Measurements from ENCODE around the gene PNMA6A. TPM values are rescaled to one million over a fixed set of nuclear protein-coding genes. Genes with fewer than 3 reads are reported as not detected.
A peak's percentile ranks its signal among the peaks of the same experiment; 100 is the strongest.
"Not testable (repeated sequence)": the region's sequence is repeated elsewhere in the genome, so short reads cannot be mapped to it uniquely, and the experiment has no call there.

PNMA6A gene
- 1.6 and 3.4 TPM in 2 replicates for total RNA-seq (2014; rRNA removed; shearing (Covaris generic))

DNA sequence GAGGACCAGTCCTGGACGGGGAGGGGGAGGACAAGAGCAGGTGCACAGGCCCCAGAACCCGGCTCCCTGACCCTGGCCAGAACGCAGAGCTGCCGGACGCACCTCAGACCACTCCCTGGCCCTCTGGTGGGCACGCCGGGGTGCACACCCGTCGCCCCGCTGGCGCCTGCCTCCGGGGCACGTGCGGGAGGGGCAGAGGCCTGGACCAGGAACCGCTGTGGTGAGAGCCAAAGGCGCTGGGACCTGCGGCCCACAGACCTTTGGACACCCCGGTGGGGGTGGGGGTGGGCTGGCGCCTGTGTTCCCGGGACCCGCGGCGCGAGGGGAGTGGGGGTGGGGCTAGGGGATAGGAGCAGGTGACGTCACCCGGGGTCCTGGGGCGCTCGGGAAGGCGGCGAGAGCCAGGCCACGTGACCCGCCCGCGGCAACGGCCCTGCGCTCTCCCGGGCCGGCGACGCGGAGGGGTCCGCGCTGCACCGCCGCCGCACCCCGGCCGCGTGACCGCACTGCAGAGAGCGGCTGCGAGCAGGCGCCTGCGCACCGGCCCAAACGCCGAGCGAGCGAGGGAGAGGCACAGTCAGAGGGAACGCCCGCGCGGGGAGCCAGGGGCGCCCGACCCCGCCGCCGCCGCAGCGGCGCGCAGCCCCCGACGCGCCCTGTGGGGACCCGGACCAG, at the start of gene PNMA6A:
Gene PNMA6A (plus strand): TSS at position 546 of the 675 bp plus-strand sequence. CDS start 609 bp downstream, outside the sequence.
- DNase-seq (ENCODE audit: low read depth): not testable (repeated sequence)

- DNase-seq (ENCODE audit: low read depth): not testable (repeated sequence)
Measured at GRCh38 chrX:153026501-153026900, 45.8 kb upstream of the PNMA6A start.

GRCh38 chrX:153028487-153028886, 43.8 kb upstream of the PNMA6A start:
- not testable (repeated sequence) for DNase-seq (ENCODE audit: low read depth)

GRCh38 chrX:153029162-153029561, 43.1 kb upstream of the PNMA6A start:
- no peak for DNase-seq (ENCODE audit: low read depth)

GRCh38 chrX:153029875-153030274, 42.4 kb upstream of the PNMA6A start:
- DNase-seq (ENCODE audit: low read depth): peak; percentile 3

DNA sequence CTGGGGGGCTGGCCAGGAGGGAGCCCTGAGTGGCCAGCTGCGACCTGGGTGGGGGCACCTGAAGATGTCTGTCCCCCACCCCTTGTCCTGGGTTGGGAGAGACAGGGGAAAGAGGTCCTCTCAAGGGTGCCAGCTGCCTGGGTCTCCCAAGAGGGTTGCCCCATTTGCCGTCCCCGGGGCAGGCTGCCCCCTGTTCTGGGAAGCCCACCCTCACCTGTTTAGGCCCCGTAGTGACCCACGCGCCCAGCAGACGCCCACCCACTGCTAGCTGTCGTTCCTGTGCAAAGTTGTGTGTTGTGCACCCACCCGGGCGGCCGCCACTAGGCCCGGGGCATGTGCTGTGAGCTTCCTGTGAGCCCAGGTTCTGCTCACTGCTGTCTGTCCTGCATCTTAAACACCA, 41.5 kb upstream of the PNMA6A start:
- DNase-seq (ENCODE audit: low read depth): no peak

DNA sequence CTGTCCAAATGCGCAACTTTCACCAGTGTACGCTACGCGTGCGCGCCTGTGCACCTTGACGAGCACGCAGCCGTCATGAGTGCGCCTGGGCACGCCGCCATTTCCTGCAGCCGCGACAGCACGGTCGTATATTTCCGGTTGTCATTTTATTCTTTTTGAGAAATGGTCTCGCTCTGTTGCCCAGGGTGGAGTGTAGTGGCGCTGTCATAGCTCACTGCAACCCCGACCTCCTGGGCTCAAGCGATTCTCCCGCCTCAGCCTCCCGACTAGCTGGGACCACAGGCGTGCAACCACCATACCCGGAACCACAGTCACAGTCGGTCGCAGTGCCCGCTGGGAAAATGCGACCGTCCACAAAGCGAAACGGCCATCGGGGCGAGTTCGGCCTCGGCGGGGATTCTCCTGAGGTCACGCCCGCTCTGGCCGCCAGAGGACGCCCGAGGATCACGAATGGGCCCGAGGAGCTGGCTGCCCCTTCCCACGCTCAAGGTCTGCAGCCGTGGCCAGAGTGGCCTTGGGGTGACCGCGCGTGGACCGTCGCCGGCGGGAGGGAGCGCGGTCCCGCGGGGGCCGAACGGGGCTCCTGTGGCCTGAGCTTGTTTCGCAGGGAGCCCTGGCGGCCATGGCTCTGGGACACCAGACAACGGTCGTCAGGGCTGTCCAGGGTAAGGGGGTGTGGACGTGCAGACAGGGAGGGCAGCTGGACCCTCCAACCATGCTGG, 39.7 kb upstream of the PNMA6A start:
- DNase-seq (ENCODE audit: low read depth): peak; percentile 55

GRCh38 chrX:153049093-153049492, 23.2 kb upstream of the PNMA6A start:
- DNase-seq (ENCODE audit: low read depth): no peak

DNA sequence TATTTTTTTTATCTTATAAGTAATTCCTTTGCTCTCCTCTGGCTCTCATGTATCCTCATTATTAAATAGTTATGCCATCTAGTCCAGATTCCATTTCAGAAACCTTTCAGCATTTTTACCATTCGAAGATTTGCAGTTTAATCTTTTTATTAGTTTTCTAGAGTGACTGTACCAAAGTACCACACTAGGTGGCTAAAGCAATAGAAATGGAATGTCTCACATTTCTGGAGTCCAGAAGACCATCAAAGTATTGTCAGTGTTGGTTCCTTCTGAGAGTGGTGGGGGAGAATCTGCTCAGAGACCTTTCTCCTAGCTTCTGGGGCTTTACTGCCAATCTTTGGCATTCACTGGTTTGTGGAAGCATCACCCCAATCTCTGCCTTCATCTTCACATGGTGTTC, 19.7 kb upstream of the PNMA6A start:
- DNase-seq (ENCODE audit: low read depth): no peak

DNA sequence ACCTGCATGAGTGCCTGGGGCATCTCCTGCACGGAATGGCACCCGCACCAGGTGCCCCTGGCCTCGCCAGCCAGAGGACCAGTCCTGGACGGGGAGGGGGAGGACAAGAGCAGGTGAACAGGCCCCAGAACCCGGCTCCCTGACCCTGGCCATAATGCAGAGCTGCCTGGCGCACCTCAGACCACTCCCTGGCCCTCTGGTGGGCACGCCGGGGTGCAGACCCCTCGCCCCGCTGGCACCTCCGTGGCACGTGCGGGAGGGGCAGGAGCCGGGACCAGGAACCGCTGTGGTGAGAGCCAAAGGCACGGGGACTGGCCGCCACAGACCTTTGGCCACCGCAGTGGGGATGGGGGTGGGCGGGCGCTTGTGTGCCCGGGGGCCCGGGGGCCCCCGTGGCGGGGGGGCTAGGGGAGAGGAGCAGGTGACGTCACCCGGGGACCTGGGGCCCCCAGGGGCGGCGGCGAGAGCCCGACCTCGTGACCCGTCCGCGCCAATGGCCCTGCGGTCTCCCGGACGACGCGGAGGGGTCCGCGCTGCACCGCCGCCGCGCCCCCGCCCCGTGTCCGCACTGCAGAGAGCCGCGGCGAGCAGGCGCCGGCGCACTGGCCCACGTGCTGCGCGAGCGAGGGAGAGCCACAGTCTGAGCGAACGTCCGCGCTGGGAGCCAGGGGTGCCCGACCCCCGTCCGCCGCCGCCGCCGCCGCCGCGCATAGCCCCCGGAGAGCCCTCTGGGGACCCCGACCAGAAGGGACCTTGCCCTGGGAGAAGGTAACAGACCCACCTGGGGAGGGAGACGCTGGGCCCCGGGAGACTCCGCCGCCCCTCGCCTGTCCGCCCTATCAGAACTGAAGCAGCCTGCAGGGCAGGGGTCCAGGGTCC, 16.1 kb upstream of the PNMA6A start, which contains the start of gene PNMA3:
Gene PNMA3 (plus strand): TSS at position 600 of the 879 bp plus-strand sequence. CDS start 586 bp downstream, outside the sequence.
- DNase-seq (ENCODE audit: low read depth): no peak

GRCh38 chrX:153057281-153057680, 15.0 kb upstream of the PNMA6A start:
- no peak for DNase-seq (ENCODE audit: low read depth)

- no peak for DNase-seq (ENCODE audit: low read depth)
Measured at GRCh38 chrX:153059191-153060094, 12.8 kb upstream of the PNMA6A start.

- DNase-seq (ENCODE audit: low read depth): no peak
Measured at GRCh38 chrX:153060095-153060445, 12.2 kb upstream of the PNMA6A start.

DNA sequence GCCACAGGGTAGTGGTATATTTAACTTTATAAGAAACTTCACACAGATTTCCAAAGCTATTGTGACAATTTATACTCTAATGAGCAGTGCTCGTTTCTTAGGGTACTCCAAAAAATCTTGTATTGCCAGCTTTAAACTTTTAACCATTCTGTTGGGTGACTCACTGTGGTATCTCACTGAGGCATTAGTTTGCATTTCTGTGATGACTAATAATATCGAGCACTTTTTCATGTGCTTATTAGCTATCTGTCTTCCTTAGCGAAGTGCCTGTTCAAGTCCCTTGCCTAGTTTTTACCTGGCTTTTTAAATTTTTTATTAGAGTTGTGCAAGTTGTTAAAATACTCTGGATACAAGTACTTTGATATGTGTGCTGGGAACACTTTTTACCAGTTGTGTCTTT, 10.5 kb upstream of the PNMA6A start:
- DNase-seq (ENCODE audit: low read depth): peak; percentile 25

DNA sequence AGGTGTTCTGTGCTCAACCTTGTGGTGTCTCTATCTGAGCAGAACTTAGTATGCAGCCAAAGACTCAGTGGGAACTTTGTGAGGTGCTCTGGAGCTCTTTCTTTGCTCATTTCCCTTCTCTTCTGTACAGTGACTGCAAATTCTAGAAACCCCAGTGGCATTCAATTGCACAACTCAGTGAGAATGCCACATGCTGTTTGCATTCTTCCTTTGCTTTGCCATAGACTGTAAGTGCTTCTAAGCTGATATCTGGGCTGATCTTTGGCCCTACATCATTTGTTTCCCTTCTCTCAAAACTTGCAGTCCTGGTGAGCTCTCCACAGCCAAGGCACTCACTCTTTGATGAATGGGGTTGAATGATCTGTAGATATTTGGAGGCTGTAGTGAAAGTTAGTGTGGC, 8.9 kb upstream of the PNMA6A start:
- no peak for DNase-seq (ENCODE audit: low read depth)

- DNase-seq (ENCODE audit: low read depth): no peak
Measured at GRCh38 chrX:153064061-153064460, 8.2 kb upstream of the PNMA6A start.

GRCh38 chrX:153065389-153065788, 6.9 kb upstream of the PNMA6A start:
- no peak for DNase-seq (ENCODE audit: low read depth)

DNA sequence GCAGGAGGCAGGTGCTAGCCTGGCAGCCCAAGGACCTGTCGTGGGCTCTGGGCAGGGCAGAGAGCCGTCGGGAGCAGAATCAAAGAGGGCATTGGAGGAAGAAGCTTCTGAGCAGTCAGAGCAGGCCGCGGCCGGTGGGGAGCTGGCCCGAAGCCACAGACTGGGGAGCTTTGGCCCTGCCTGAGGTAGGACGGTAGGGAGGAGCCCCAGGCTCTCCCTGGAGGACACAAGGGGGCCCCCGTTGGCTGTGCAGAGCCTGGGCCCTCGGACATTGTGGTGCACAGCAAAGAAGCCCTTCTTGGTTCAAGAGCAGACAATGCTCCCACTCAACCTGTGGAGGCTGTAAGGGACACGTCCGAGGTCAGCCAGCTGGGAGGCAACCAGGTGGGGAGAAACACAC, 5.9 kb upstream of the PNMA6A start:
- DNase-seq (ENCODE audit: low read depth): not testable (repeated sequence)

DNA sequence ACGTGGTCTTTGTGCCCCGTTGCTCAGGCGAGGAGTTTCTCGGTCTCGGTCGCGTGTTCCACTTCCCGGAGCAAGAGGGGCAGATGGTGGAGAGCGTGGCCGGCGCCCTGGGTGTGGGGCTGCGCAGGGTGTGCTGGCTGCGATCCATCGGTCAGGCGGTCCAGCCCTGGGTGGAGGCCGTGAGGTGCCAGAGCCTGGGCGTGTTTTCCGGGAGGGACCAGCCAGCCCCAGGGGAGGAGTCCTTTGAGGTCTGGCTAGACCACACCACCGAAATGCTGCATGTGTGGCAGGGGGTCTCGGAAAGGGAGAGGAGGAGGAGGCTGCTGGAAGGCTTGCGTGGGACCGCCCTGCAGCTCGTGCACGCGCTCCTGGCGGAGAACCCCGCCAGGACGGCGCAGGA, 1.1 kb downstream of the PNMA6A start:
- not testable (repeated sequence) for DNase-seq (ENCODE audit: low read depth)

DNA sequence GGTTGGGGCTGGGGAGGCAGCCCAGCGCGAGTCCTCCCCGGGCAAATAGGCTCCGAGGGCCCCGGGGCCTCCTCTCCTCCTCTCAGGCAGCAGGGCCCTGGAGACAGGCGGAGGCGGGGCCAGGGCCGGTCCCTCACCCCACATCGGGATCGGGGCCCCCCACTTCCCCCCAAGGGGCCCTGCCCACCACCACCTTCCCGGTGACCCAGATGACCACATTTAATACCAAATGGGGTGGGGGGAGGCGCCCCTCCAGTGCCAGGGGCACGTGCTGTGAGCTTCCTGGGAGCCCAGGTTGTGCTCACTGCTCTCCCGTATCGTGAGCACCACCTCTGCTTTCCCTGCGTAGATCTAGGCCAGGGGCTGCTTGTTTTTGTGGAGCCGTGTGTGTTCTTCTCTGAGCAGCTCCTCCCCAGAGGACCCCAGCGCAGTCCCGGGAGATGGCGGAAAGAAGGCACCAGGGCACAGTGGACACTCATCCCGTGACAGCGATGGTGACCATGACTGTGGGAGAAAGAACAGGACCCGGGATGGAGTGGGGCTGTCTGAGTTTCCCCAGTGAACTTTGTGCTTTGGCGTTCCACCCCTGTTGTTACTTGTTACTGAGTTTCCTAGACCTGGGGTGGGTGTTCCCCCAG, 2.1 kb downstream of the PNMA6A start:
- no peak for DNase-seq (ENCODE audit: low read depth)

GRCh38 chrX:153074935-153075334, 2.7 kb downstream of the PNMA6A start:
- DNase-seq (ENCODE audit: low read depth): no peak
